SK-N-SH (cell line): Measurements from ENCODE around the gene LMAN1L. TPM values are rescaled to one million over a fixed set of nuclear protein-coding genes. Genes with fewer than 3 reads are reported as not detected.

Source experiments
- CTCF ChIA-PET: fragments of 300-600, 350-600 bp; formaldehyde crosslinking; extraction: SDS; loops from one replicate; lab custom pipeline; 2021; lab: Yijun Ruan, JAX
- POLR2A ChIA-PET: fragments of 350-600 bp; sonication (Branson Sonifier 250); formaldehyde crosslinking; extraction: SDS; loops from one replicate; lab custom pipeline; 2020; ENCODE audit warnings: antibody characterized with exemption, inconsistent platforms; lab: Yijun Ruan, JAX
- DNase-seq: peaks from one replicate; pipeline ENCODE4 v3.0.0; 2012
- H2AFZ ChIP-seq: fragments of 200-600 bp; sonication (generic); 2 replicates; pipeline ENCODE4 v1.8.1; 2016; ENCODE audit warnings: antibody characterized with exemption, mild to moderate bottlenecking, low read depth
- H3F3A ChIP-seq: fragments of 200-600 bp; sonication (generic); replicated peaks from 2 replicates; pipeline ENCODE3; 2016; ENCODE audit warnings: antibody characterized with exemption, mild to moderate bottlenecking; ENCODE audit not compliant: insufficient read depth
- H3K27ac ChIP-seq, 2 experiments: fragments of 200-500 bp in 1 of 2; fragments of 200-600 bp in 1 of 2; sonication (Bioruptor generic) in 1 of 2; sonication (generic), shearing (Covaris generic) in 1 of 2; 2 replicates each; pipeline versions ENCODE4 v1.5.1 to v1.6.1; 2014 to 2016; ENCODE audit warnings: low read depth in 2 of 2, inconsistent platforms in 1 of 2, low read length in 1 of 2, mild to moderate bottlenecking in 1 of 2, mixed read lengths in 1 of 2
- H3K27me3 ChIP-seq: fragments of 200-600 bp; sonication (generic), shearing (Covaris generic); 2 replicates; pipeline ENCODE4 v1.6.1; 2016; ENCODE audit warnings: mixed run types; ENCODE audit not compliant: insufficient read depth
- H3K36me3 ChIP-seq, 2 experiments: fragments of 200-500 bp in 1 of 2; fragments of 200-600 bp in 1 of 2; sonication (Bioruptor generic) in 1 of 2; sonication (generic) in 1 of 2; replicated peaks in 1 of 2; 2 replicates each; pipeline versions ENCODE3 to v1.5.1; 2014 to 2016; ENCODE audit warnings: low read length in 1 of 2, mild to moderate bottlenecking in 1 of 2; ENCODE audit not compliant: insufficient read depth in 2 of 2, control insufficient read depth in 1 of 2
- H3K4me1 ChIP-seq, 2 experiments: fragments of 200-500 bp in 1 of 2; fragments of 200-600 bp in 1 of 2; sonication (Bioruptor generic) in 1 of 2; sonication (generic), shearing (Covaris generic) in 1 of 2; 2 replicates each; pipeline versions ENCODE4 v1.5.1 to v1.6.1; 2014 to 2016; ENCODE audit warnings: low read depth in 1 of 2, low read length in 1 of 2, mixed run types in 1 of 2; ENCODE audit not compliant: insufficient read depth in 2 of 2, control insufficient read depth in 1 of 2
- H3K4me2 ChIP-seq: fragments of 200-600 bp; sonication (generic), shearing (Covaris generic); 2 replicates; pipeline ENCODE4 v1.6.1; 2017; ENCODE audit warnings: mixed run types
- H3K4me3 ChIP-seq, 2 experiments: fragments of 200-500 bp in 1 of 2; fragments of 200-600 bp in 1 of 2; sonication (Bioruptor generic) in 1 of 2; sonication (generic), shearing (Covaris generic) in 1 of 2; 2 replicates each; pipeline versions ENCODE4 v1.5.1 to v1.8.1; 2014 to 2016; ENCODE audit warnings: low read depth in 2 of 2, inconsistent platforms in 1 of 2, low read length in 1 of 2, mild to moderate bottlenecking in 1 of 2, mixed read lengths in 1 of 2, moderate library complexity in 1 of 2
- H3K79me2 ChIP-seq: fragments of 200-600 bp; sonication (generic); 2 replicates; pipeline ENCODE4 v1.8.1; 2017; ENCODE audit warnings: mild to moderate bottlenecking; ENCODE audit not compliant: insufficient read depth
- H3K9ac ChIP-seq: fragments of 200-600 bp; sonication (generic); 2 replicates; pipeline ENCODE4 v1.6.1; 2017; ENCODE audit warnings: mixed run types
- H3K9me2 ChIP-seq: fragments of 200-600 bp; sonication (generic); 2 replicates; pipeline ENCODE4 v1.6.1; 2017; ENCODE audit warnings: mixed run types
- H3K9me3 ChIP-seq: fragments of 200-600 bp; sonication (generic); 2 replicates; pipeline ENCODE4 v1.6.1; 2017; ENCODE audit warnings: mixed run types, mild to moderate bottlenecking, moderate library complexity
- H4K20me1 ChIP-seq: fragments of 200-600 bp; sonication (generic); 2 replicates; pipeline ENCODE4 v1.6.1; 2017; ENCODE audit warnings: mild to moderate bottlenecking, mixed run types; ENCODE audit not compliant: insufficient read depth
- CHD2 ChIP-seq: fragments of 150-350 bp; IDR thresholded peaks from 2 replicates; pipeline ENCODE4 v1.6.1; 2018; ENCODE audit warnings: low read length; ENCODE audit not compliant: partially characterized antibody
- ELF1 ChIP-seq: IDR thresholded peaks from 2 replicates; pipeline ENCODE4 v1.4.0; 2012
- EP300 ChIP-seq, 2 experiments: IDR thresholded peaks; 2 replicates each; pipeline versions ENCODE4 v1.4.0 to v1.6.1; 2012; ENCODE audit warnings: borderline replicate concordance in 1 of 2, low read depth in 1 of 2, low read length in 1 of 2
- EZH2phosphoT487 ChIP-seq: fragments of 200-600 bp; sonication (generic); IDR thresholded peaks from 2 replicates; pipeline ENCODE4 v1.6.1; 2017; ENCODE audit warnings: low read depth, mixed run types, mild to moderate bottlenecking, antibody characterized with exemption, moderate library complexity, borderline replicate concordance
- FOSL2 ChIP-seq: IDR thresholded peaks from 2 replicates; pipeline ENCODE4 v1.4.0; 2012; ENCODE audit warnings: low read depth, mild to moderate bottlenecking, moderate library complexity, borderline replicate concordance
- FOXJ3 ChIP-seq: sonication (generic); formaldehyde crosslinking; IDR thresholded peaks from 2 replicates; pipeline ENCODE4 v1.5.1; 2020; ENCODE audit warnings: mild to moderate bottlenecking, missing genetic modification reagents
- FOXM1 ChIP-seq: IDR thresholded peaks from 2 replicates; pipeline ENCODE4 v1.4.0; 2012; ENCODE audit warnings: low read depth, mild to moderate bottlenecking
- MEF2A ChIP-seq: IDR thresholded peaks from 2 replicates; pipeline ENCODE4 v1.4.0; 2012; ENCODE audit warnings: low read depth, borderline replicate concordance
- MXI1 ChIP-seq: IDR thresholded peaks from 2 replicates; pipeline ENCODE4 v1.6.1; 2012; ENCODE audit warnings: mild to moderate bottlenecking, low read depth, low read length, improper control_type of control experiment
- NFIC ChIP-seq: IDR thresholded peaks from 2 replicates; pipeline ENCODE4 v1.4.0; 2012; ENCODE audit warnings: borderline replicate concordance
- NRF1 ChIP-seq: IDR thresholded peaks from 2 replicates; pipeline ENCODE4 v1.6.1; 2012; ENCODE audit warnings: low read depth, mild to moderate bottlenecking, low read length
- PBX3 ChIP-seq: IDR thresholded peaks from 2 replicates; pipeline ENCODE4; 2012
- RAD21 ChIP-seq: IDR thresholded peaks from 2 replicates; pipeline ENCODE4 v1.6.1; 2012; ENCODE audit warnings: mild to moderate bottlenecking, low read length
- RCOR1 ChIP-seq: fragments of 150-350 bp; IDR thresholded peaks from 2 replicates; pipeline ENCODE4 v1.6.1; 2017; ENCODE audit warnings: antibody characterized with exemption, low read length
- RFX5 ChIP-seq: IDR thresholded peaks from 2 replicates; pipeline ENCODE4 v1.6.1; 2012; ENCODE audit warnings: mild to moderate bottlenecking, improper control_type of control experiment, low read length
- RXRA ChIP-seq: IDR thresholded peaks from 2 replicates; pipeline ENCODE4 v1.4.0; 2012; ENCODE audit warnings: low read depth, mild to moderate bottlenecking, borderline replicate concordance
- SIN3A ChIP-seq: IDR thresholded peaks from 2 replicates; pipeline ENCODE4 v1.6.1; 2012; ENCODE audit warnings: low read depth, mild to moderate bottlenecking, low read length, moderate library complexity, borderline replicate concordance
- SMC3 ChIP-seq: IDR thresholded peaks from 2 replicates; pipeline ENCODE4 v1.6.1; 2012; ENCODE audit warnings: low read depth, low read length, improper control_type of control experiment
- TAF1 ChIP-seq: IDR thresholded peaks from 2 replicates; pipeline ENCODE4 v1.6.1; 2012; ENCODE audit warnings: low read depth, mild to moderate bottlenecking, low read length, moderate library complexity, borderline replicate concordance
- TCF12 ChIP-seq: IDR thresholded peaks from 2 replicates; pipeline ENCODE4 v1.4.0; 2012
- USF1 ChIP-seq: IDR thresholded peaks from 2 replicates; pipeline ENCODE4 v1.4.0; 2012; ENCODE audit warnings: low read depth, borderline replicate concordance
- WGBS: methylation state at CpG from one replicate; pipeline ENCODE4 v1.1.6; 2017; ENCODE audit warnings: low lambda C conversion rate; 5-methylcytosine and 5-hydroxymethylcytosine counted together
- polyA plus RNA-seq, 3 experiments: library from polyadenylated mRNA; depleted of rRNA; stranded (reverse); fragments of >200 nt; gene quantifications; 2 replicates each; pipeline ENCODE4 v1.2.3, GENCODE V29; 2012
- TF ChIP-seq, protein P1 (sequence below): IDR thresholded peaks from 2 replicates; pipeline ENCODE4 v1.6.1; 2012; ENCODE audit warnings: mild to moderate bottlenecking, low read depth, low read length, moderate library complexity
- TF ChIP-seq, protein P2 (sequence below): fragments of 150-350 bp; IDR thresholded peaks from 2 replicates; pipeline ENCODE4 v1.6.1; 2016; ENCODE audit warnings: mild to moderate bottlenecking, low read depth, low read length
- TF ChIP-seq, protein P3 (sequence below): fragments of 150-350 bp; IDR thresholded peaks from 2 replicates; pipeline ENCODE4 v1.6.1; 2017; ENCODE audit warnings: antibody characterized with exemption, low read length, low read depth, borderline replicate concordance
- TF ChIP-seq, protein P4 (sequence below): IDR thresholded peaks from 2 replicates; pipeline ENCODE4 v1.4.0; 2012; ENCODE audit warnings: low read depth

LMAN1L gene
- polyA plus RNA-seq, 1 of the 3 experiments (the other 2 are of a cell fraction): 0.02 TPM

GRCh38 chr15:74873036-74873755 lies 60.6 kb downstream of the LMAN1L start, which contains the start of gene SCAMP2:
Gene SCAMP2, minus strand, starts transcription at chr15:74873365. Its CDS starts 110 bp downstream, at chr15:74873255.
- Histone ChIP-seq H3K4me3 (peak within 1 kb of the TSS; percentile 72 to 88), H3K9me2 (no peaks in the 10 kb centered on the region), H4K20me1 (peaks cover 27% of the 10 kb centered on the region), H3K79me2 (peaks cover 47% of the 10 kb centered on the region), H3K9ac (peak within 1 kb of the TSS; percentile 84), H3K4me1 (peaks cover 10 to 20% of the 10 kb centered on the region in 2 experiments; a peak in 2 of 4 replicates), H3K27me3 (no peaks in the 10 kb centered on the region), H3F3A (no peaks in the 10 kb centered on the region), H2AFZ (peak within 1 kb of the TSS; percentile 99), H3K4me2 (peak within 1 kb of the TSS; percentile 90), H3K36me3 (peaks cover 0 to 5% of the 10 kb centered on the region in 2 experiments), H3K9me3 (no peaks in the 10 kb centered on the region), H3K27ac (peak within 1 kb of the TSS; percentile 80 to 84; a peak in 3 of 4 replicates)
- ChIA-PET CTCF (interaction anchor here (0.7 to 2.2 kb wide), 3 partner anchors 29 to 104 kb away, joined by 3 to 9 read pairs (median 5); no protein-coding TSS in a partner anchor), POLR2A (interaction anchor here (1.1 to 1.7 kb wide), 2 partner anchors 9 to 28 kb away, joined by 3 to 7 read pairs; no protein-coding TSS in a partner anchor)
- whole genome bisulfite sequencing: 1% methylated on average over 15 of the region's 52 CpGs
- peak; percentile 98 for DNase-seq
- TF ChIP-seq ELF1 (peak; percentile 94), FOXJ3 (CRISPR knock-in tag) (no peak), RCOR1 (no peak), RFX5 (no peak; the same call in 1 of the 2 replicates), TAF1 (peak; percentile 58), FOXM1 (no peak), RAD21 (no peak), EP300 (IDR thresholded peaks at IDR 0.05; ENCODE audit: borderline replicate concordance in 1 of 2, low read depth in 1 of 2, low read length in 1 of 2) (no peak), PBX3 (peak; percentile 99), TCF12 (no peak), NRF1 (peak; percentile 75), MXI1 (peak; percentile 69; the same call in 1 of the 2 replicates), FOSL2 (no peak), RXRA (no peak), USF1 (no peak), EZH2phosphoT487 (no peak), CHD2 (peak; percentile 58), MEF2A (no peak), SIN3A (no peak), NFIC (no peak), SMC3 (no peak)
- TF ChIP-seq, protein P1, sequence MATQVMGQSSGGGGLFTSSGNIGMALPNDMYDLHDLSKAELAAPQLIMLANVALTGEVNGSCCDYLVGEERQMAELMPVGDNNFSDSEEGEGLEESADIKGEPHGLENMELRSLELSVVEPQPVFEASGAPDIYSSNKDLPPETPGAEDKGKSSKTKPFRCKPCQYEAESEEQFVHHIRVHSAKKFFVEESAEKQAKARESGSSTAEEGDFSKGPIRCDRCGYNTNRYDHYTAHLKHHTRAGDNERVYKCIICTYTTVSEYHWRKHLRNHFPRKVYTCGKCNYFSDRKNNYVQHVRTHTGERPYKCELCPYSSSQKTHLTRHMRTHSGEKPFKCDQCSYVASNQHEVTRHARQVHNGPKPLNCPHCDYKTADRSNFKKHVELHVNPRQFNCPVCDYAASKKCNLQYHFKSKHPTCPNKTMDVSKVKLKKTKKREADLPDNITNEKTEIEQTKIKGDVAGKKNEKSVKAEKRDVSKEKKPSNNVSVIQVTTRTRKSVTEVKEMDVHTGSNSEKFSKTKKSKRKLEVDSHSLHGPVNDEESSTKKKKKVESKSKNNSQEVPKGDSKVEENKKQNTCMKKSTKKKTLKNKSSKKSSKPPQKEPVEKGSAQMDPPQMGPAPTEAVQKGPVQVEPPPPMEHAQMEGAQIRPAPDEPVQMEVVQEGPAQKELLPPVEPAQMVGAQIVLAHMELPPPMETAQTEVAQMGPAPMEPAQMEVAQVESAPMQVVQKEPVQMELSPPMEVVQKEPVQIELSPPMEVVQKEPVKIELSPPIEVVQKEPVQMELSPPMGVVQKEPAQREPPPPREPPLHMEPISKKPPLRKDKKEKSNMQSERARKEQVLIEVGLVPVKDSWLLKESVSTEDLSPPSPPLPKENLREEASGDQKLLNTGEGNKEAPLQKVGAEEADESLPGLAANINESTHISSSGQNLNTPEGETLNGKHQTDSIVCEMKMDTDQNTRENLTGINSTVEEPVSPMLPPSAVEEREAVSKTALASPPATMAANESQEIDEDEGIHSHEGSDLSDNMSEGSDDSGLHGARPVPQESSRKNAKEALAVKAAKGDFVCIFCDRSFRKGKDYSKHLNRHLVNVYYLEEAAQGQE: no peak
- TF ChIP-seq, protein P2, sequence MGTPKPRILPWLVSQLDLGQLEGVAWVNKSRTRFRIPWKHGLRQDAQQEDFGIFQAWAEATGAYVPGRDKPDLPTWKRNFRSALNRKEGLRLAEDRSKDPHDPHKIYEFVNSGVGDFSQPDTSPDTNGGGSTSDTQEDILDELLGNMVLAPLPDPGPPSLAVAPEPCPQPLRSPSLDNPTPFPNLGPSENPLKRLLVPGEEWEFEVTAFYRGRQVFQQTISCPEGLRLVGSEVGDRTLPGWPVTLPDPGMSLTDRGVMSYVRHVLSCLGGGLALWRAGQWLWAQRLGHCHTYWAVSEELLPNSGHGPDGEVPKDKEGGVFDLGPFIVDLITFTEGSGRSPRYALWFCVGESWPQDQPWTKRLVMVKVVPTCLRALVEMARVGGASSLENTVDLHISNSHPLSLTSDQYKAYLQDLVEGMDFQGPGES: peak; percentile 26; the same call in 1 of the 2 replicates
- TF ChIP-seq, protein P3, sequence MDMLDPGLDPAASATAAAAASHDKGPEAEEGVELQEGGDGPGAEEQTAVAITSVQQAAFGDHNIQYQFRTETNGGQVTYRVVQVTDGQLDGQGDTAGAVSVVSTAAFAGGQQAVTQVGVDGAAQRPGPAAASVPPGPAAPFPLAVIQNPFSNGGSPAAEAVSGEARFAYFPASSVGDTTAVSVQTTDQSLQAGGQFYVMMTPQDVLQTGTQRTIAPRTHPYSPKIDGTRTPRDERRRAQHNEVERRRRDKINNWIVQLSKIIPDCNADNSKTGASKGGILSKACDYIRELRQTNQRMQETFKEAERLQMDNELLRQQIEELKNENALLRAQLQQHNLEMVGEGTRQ: no peak
- TF ChIP-seq, protein P4, sequence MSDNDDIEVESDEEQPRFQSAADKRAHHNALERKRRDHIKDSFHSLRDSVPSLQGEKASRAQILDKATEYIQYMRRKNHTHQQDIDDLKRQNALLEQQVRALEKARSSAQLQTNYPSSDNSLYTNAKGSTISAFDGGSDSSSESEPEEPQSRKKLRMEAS: 0 out of 2 replicates have a peak, but pooled peaks have one; percentile 5
